Esophagus squamous epithelium (tissue), 5 donors: ENCODE results near the gene MCUB. TPM values are rescaled to one million over a fixed set of nuclear protein-coding genes. Genes with fewer than 3 reads are reported as not detected.

Experiments
- DNase-seq: peaks from one replicate; lab custom pipeline; 2025; lab: John Stamatoyannopoulos, UW
- H3K27ac ChIP-seq, 4 donors: fragments of 200-600 bp; sonication (generic); one replicate each; pipeline ENCODE4 v1.5.1; 2016 to 2019; ENCODE audit warnings: mild to moderate bottlenecking in 1 of 4
- H3K27me3 ChIP-seq, 4 donors: fragments of 200-600 bp; sonication (generic); 1 replicate in 3 of 4; 2 replicates in 1 of 4; pipeline versions ENCODE4 v1.5.1 to v1.6.0; 2017 to 2021; ENCODE audit warnings: antibody characterized with exemption in 1 of 4
- H3K36me3 ChIP-seq, 3 donors: fragments of 200-600 bp; sonication (generic); one replicate each; pipeline ENCODE4 v1.5.1; 2016 to 2019
- H3K4me1 ChIP-seq, 3 donors: fragments of 200-600 bp; sonication (generic); one replicate each; pipeline ENCODE4 v1.5.1; 2017 to 2019
- H3K4me3 ChIP-seq, 4 donors: fragments of 200-600 bp; sonication (generic); 1 replicate in 3 of 4; 2 replicates in 1 of 4; pipeline ENCODE4 v1.5.1; 2016 to 2019; ENCODE audit warnings: mild to moderate bottlenecking in 2 of 4, moderate library complexity in 1 of 4
- H3K9me3 ChIP-seq, 3 donors: fragments of 200-600 bp; sonication (generic); one replicate each; pipeline ENCODE4 v1.5.1; 2016 to 2019
- CTCF ChIP-seq, 6 experiments: fragments of 450-650 bp in 4 of 6; fragments of 200-600 bp in 2 of 6; sonication (generic) in 2 of 6; IDR thresholded peaks; one replicate each; pipeline ENCODE4 v1.5.1; 2016 to 2019; ENCODE audit warnings: antibody characterized with exemption in 6 of 6, mild to moderate bottlenecking in 4 of 6, moderate library complexity in 4 of 6
- POLR2A ChIP-seq, 4 donors: fragments of 450-650 bp; IDR thresholded peaks; one replicate each; pipeline ENCODE4 v1.6.1; 2017; ENCODE audit warnings: antibody characterized with exemption in 4 of 4, mild to moderate bottlenecking in 4 of 4, moderate library complexity in 3 of 4
- WGBS, 2 donors: methylation state at CpG; one replicate each; pipeline ENCODE4 v1.1.5; 2018; 5-methylcytosine and 5-hydroxymethylcytosine counted together
- intact Hi-C: fragments of 100-400 bp; cut with DNase I; formaldehyde crosslinking; loops from one replicate; pipeline ENCODE4 v1.15.0; 2022
- total RNA-seq, 4 donors: library from RNA; depleted of rRNA; stranded (reverse); fragments of >200 nt; gene quantifications; one replicate each; pipeline ENCODE4 v1.1.0, GENCODE V29; 2016
- donor health status: DM: yes; HTN: yes; CAD: no.

The MCUB gene
- total RNA-seq, 4 donors from 2014 or later: 18.7 to 34.5 (median 22.2) TPM

- Histone ChIP-seq H3K4me3 (no peak overlapping the region), H3K27me3 (no peaks in the 10 kb centered on the region), H3K4me1 (no peaks in the 10 kb centered on the region), H3K27ac (no peak overlapping the region), H3K9me3 (peaks cover 0 to 9% (median 8%) of the 10 kb centered on the region in 3 donors), H3K36me3 (peaks cover 0 to 5% (median 0%) of the 10 kb centered on the region in 3 donors)
- DNase-seq: no peak
- WGBS, 2 donors: 51 to 61% methylated on average over 5 of the region's 5 CpGs
- intact Hi-C loops: no loop called here
- no peak for TF ChIP-seq POLR2A (IDR thresholded peaks at IDR 0.05)
- no peak for TF ChIP-seq CTCF (IDR thresholded peaks at IDR 0.05)
These were observed 88.4 kb downstream of the MCUB start for GRCh38 chr4:109648266-109648996.

- H3K27me3 ChIP-seq: no peaks in the 10 kb centered on the region
- no peak overlapping the region for H3K27ac ChIP-seq
- WGBS, 2 donors: 85 to 87% methylated on average over 2 of the region's 2 CpGs
- peaks cover 0 to 5% (median 0%) of the 10 kb centered on the region in 3 donors for H3K36me3 ChIP-seq
- H3K9me3 ChIP-seq: peaks cover 0 to 9% (median 8%) of the 10 kb centered on the region in 3 donors
- no peak overlapping the region for H3K4me3 ChIP-seq
- DNase-seq: no peak
- intact Hi-C loops: no loop called here
- H3K4me1 ChIP-seq: no peaks in the 10 kb centered on the region
- TF ChIP-seq POLR2A (IDR thresholded peaks at IDR 0.05) (no peak), CTCF (IDR thresholded peaks at IDR 0.05) (no peak)
These were observed 89.0 kb downstream of the MCUB start for GRCh38 chr4:109648997-109649575.

GRCh38 chr4:109649872-109650271 lies 89.8 kb downstream of the MCUB start:
- no peak for DNase-seq
- H3K4me3 ChIP-seq: no peak overlapping the region
- WGBS, 2 donors: 63 to 100% methylated on average over 1 of the region's 1 CpG
- H3K27me3 ChIP-seq: no peaks in the 10 kb centered on the region
- peaks cover 0 to 5% (median 0%) of the 10 kb centered on the region in 3 donors for H3K36me3 ChIP-seq
- TF ChIP-seq POLR2A (IDR thresholded peaks at IDR 0.05) (no peak), CTCF (IDR thresholded peaks at IDR 0.05) (no peak)
- H3K9me3 ChIP-seq: peaks cover 0 to 9% (median 8%) of the 10 kb centered on the region in 3 donors
- H3K27ac ChIP-seq: no peak overlapping the region
- H3K4me1 ChIP-seq: no peaks in the 10 kb centered on the region
- intact Hi-C loops: no loop called here

- no peak overlapping the region for H3K4me3 ChIP-seq
- H3K27me3 ChIP-seq: no peaks in the 10 kb centered on the region
- DNase-seq: no peak
- TF ChIP-seq POLR2A (IDR thresholded peaks at IDR 0.05): no peak
- no peak for TF ChIP-seq CTCF (IDR thresholded peaks at IDR 0.05)
- H3K27ac ChIP-seq: no peak overlapping the region
- intact Hi-C loops: no loop called here
- H3K9me3 ChIP-seq: peaks cover 0 to 9% (median 8%) of the 10 kb centered on the region in 3 donors
- 52 to 68% methylated on average over 6 of the region's 6 CpGs for WGBS, 2 donors
- H3K4me1 ChIP-seq: no peaks in the 10 kb centered on the region
- H3K36me3 ChIP-seq: peaks cover 0 to 6% (median 0%) of the 10 kb centered on the region in 3 donors
These were observed 95.3 kb downstream of the MCUB start for GRCh38 chr4:109655396-109655795.

- intact Hi-C loops: no loop called here
- Histone ChIP-seq H3K36me3 (peaks cover 0 to 16% (median 0%) of the 10 kb centered on the region in 3 donors), H3K27ac (no peak overlapping the region), H3K9me3 (peaks cover 0 to 2% (median under 1%) of the 10 kb centered on the region in 3 donors), H3K4me1 (no peaks in the 10 kb centered on the region), H3K4me3 (no peak overlapping the region), H3K27me3 (no peaks in the 10 kb centered on the region)
- no peak for DNase-seq
- WGBS, 2 donors: 92 to 100% methylated on average over 8 to 9 of the region's 9 CpGs
- no peak for TF ChIP-seq POLR2A (IDR thresholded peaks at IDR 0.05)
- TF ChIP-seq CTCF (IDR thresholded peaks at IDR 0.05): no peak
These were observed 97.9 kb downstream of the MCUB start for GRCh38 chr4:109657854-109658418.
